Prostate gland (tissue), 2 donors: ENCODE results near the gene UBE3D. TPM values are rescaled to one million over a fixed set of nuclear protein-coding genes. Genes with fewer than 3 reads are reported as not detected.

ENCODE experiments used
- DNase-seq: peaks from one replicate; pipeline ENCODE4 v3.0.0-alpha.2; 2019; ENCODE audit warnings: low spot score
- H3K27ac ChIP-seq, 2 donors: fragments of 200-600 bp; sonication (generic); 2 replicates each; pipeline ENCODE4 v1.5.1; 2017 to 2019
- H3K27me3 ChIP-seq: fragments of 200-600 bp; sonication (generic); replicated peaks from 2 replicates; pipeline ENCODE4 v1.5.1; 2019; ENCODE audit not compliant: insufficient read depth
- H3K36me3 ChIP-seq, 2 donors: fragments of 200-600 bp; sonication (generic); 1 replicate in 1 of 2; 2 replicates in 1 of 2; pipeline versions ENCODE4 v1.5.1 to v1.8.1; 2017 to 2019
- H3K4me1 ChIP-seq: fragments of 200-600 bp; sonication (generic); replicated peaks from 2 replicates; pipeline ENCODE4 v1.5.1; 2019
- H3K4me3 ChIP-seq, 2 donors: fragments of 200-600 bp; sonication (generic); 2 replicates each; pipeline ENCODE4 v1.5.1; 2017 to 2019
- H3K9me3 ChIP-seq: fragments of 200-600 bp; sonication (generic); 2 replicates; pipeline ENCODE4 v1.5.1; 2017
- POLR2A ChIP-seq: fragments of 450-650 bp; IDR thresholded peaks from one replicate; pipeline ENCODE4 v1.6.1; 2016; ENCODE audit warnings: antibody characterized with exemption, mild to moderate bottlenecking
- POLR2AphosphoS5 ChIP-seq: sonication (generic); formaldehyde crosslinking; IDR thresholded peaks from one replicate; pipeline ENCODE4 v1.6.1; 2017; ENCODE audit warnings: antibody characterized with exemption
- WGBS: methylation state at CpG from one replicate; pipeline ENCODE4 v1.1.5; 2018; 5-methylcytosine and 5-hydroxymethylcytosine counted together
- intact Hi-C: fragments of 100-400 bp; cut with DNase I; formaldehyde crosslinking; loops from one replicate; pipeline ENCODE4 v1.14.2; 2022
- total RNA-seq, 2 donors: library from RNA; depleted of rRNA; stranded (reverse); fragments of >200 nt; gene quantifications; one replicate each; pipeline ENCODE4 v1.1.0, GENCODE V29; 2016
- TF ChIP-seq, protein P1 (sequence below), 4 experiments: fragments of 200-600 bp in 2 of 4; fragments of 450-650 bp in 2 of 4; sonication (generic) in 2 of 4; IDR thresholded peaks; 1 replicate in 3 of 4; 2 replicates in 1 of 4; pipeline ENCODE4 v1.5.1; 2016 to 2019; ENCODE audit warnings: antibody characterized with exemption in 4 of 4, mild to moderate bottlenecking in 2 of 4, moderate library complexity in 2 of 4

UBE3D gene
- total RNA-seq, 2 donors from 2014 or later: 3.1 to 6.0 TPM

GRCh38 chr6:82987951-82988350, 77.7 kb downstream of the UBE3D start:
- Histone ChIP-seq H3K27me3 (no peaks in the 10 kb centered on the region), H3K27ac (no peak overlapping the region), H3K4me3 (no peak overlapping the region), H3K9me3 (no peaks in the 10 kb centered on the region), H3K36me3 (no peaks in the 10 kb centered on the region), H3K4me1 (no peaks in the 10 kb centered on the region)
- no peak for DNase-seq
- intact Hi-C loops: no loop called here
- TF ChIP-seq POLR2A (no peak), POLR2AphosphoS5 (no peak)
- TF ChIP-seq, protein P1, sequence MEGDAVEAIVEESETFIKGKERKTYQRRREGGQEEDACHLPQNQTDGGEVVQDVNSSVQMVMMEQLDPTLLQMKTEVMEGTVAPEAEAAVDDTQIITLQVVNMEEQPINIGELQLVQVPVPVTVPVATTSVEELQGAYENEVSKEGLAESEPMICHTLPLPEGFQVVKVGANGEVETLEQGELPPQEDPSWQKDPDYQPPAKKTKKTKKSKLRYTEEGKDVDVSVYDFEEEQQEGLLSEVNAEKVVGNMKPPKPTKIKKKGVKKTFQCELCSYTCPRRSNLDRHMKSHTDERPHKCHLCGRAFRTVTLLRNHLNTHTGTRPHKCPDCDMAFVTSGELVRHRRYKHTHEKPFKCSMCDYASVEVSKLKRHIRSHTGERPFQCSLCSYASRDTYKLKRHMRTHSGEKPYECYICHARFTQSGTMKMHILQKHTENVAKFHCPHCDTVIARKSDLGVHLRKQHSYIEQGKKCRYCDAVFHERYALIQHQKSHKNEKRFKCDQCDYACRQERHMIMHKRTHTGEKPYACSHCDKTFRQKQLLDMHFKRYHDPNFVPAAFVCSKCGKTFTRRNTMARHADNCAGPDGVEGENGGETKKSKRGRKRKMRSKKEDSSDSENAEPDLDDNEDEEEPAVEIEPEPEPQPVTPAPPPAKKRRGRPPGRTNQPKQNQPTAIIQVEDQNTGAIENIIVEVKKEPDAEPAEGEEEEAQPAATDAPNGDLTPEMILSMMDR (IDR thresholded peaks at IDR 0.05): no peak
- 83% methylated on average over 3 of the region's 3 CpGs for WGBS

DNA sequence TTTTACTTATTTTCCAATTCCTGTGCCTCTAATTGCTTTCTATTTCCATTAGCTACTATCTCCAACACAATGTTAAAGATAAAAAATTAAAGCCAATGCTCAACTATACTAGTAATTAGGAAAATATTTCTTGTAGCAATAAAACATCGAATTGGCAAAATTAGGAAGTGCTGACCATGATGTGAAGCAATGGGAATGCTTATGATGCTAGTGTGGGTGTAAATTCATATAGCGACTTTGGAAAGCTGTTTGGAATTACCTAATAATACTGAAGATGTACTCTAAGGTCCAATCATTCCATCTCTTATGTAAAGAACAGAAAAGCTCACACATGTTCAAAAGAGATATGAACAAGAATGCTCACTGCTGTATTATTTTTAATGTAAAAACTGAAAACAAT, 78.2 kb downstream of the UBE3D start:
- 91% methylated on average over 2 of the region's 2 CpGs for WGBS
- H3K9me3 ChIP-seq: no peaks in the 10 kb centered on the region
- no peaks in the 10 kb centered on the region for H3K27me3 ChIP-seq
- H3K4me3 ChIP-seq: no peak overlapping the region
- no peaks in the 10 kb centered on the region for H3K4me1 ChIP-seq
- intact Hi-C loops: no loop called here
- TF ChIP-seq POLR2AphosphoS5 (no peak), POLR2A (no peak)
- TF ChIP-seq, protein P1 (IDR thresholded peaks at IDR 0.05): no peak
- no peak for DNase-seq
- H3K36me3 ChIP-seq: no peaks in the 10 kb centered on the region
- no peak overlapping the region for H3K27ac ChIP-seq

- no peaks in the 10 kb centered on the region for H3K9me3 ChIP-seq
- H3K27ac ChIP-seq: no peak overlapping the region
- intact Hi-C loops: no loop called here
- TF ChIP-seq, protein P1 (IDR thresholded peaks at IDR 0.05): no peak
- no peak for TF ChIP-seq POLR2A
- no peaks in the 10 kb centered on the region for H3K27me3 ChIP-seq
- no peaks in the 10 kb centered on the region for H3K36me3 ChIP-seq
- DNase-seq: no peak
- H3K4me3 ChIP-seq: no peak overlapping the region
- H3K4me1 ChIP-seq: no peaks in the 10 kb centered on the region
Observed at GRCh38 chr6:82984720-82985119, 80.9 kb downstream of the UBE3D start.

GRCh38 chr6:82980086-82980485, 85.6 kb downstream of the UBE3D start:
- Histone ChIP-seq H3K9me3 (no peaks in the 10 kb centered on the region), H3K4me3 (no peak overlapping the region), H3K4me1 (no peaks in the 10 kb centered on the region), H3K36me3 (no peaks in the 10 kb centered on the region), H3K27ac (no peak overlapping the region), H3K27me3 (no peaks in the 10 kb centered on the region)
- intact Hi-C loops: no loop called here
- 20% methylated on average over 1 of the region's 1 CpG for WGBS
- TF ChIP-seq POLR2AphosphoS5 (no peak), POLR2A (no peak)
- TF ChIP-seq, protein P1 (IDR thresholded peaks at IDR 0.05): no peak
- no peak for DNase-seq

DNA sequence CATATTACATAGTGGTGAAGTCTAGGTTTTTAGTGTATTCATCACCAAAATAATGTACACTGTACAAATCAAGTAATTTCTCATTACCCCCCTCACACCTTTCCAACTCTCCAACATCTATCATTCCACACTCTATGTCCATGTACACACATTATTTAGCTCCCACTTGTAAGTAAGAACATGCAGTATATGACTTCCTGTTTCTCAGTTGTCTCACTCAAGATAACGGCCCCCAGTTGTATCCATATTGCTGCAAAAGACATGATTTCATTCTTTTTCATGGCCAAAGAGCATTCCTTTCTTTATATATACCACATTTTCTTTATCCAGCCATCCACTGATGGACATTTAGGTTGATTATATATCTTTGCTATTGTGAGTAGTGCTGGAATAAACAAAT, 86.0 kb downstream of the UBE3D start:
- no peak overlapping the region for H3K4me3 ChIP-seq
- TF ChIP-seq, protein P1 (IDR thresholded peaks at IDR 0.05): no peak
- TF ChIP-seq POLR2AphosphoS5 (no peak), POLR2A (no peak)
- no peak for DNase-seq
- no peak overlapping the region for H3K27ac ChIP-seq
- intact Hi-C loops: no loop called here
- H3K27me3 ChIP-seq: no peaks in the 10 kb centered on the region
- no peaks in the 10 kb centered on the region for H3K36me3 ChIP-seq
- H3K9me3 ChIP-seq: no peaks in the 10 kb centered on the region
- H3K4me1 ChIP-seq: no peaks in the 10 kb centered on the region
- 86% methylated on average over 1 of the region's 1 CpG for WGBS
